ENCODE measurements around the gene DCHS1.
A peak's percentile ranks its signal among the peaks of the same experiment; 100 is the strongest.

The DCHS1 gene

DNA sequence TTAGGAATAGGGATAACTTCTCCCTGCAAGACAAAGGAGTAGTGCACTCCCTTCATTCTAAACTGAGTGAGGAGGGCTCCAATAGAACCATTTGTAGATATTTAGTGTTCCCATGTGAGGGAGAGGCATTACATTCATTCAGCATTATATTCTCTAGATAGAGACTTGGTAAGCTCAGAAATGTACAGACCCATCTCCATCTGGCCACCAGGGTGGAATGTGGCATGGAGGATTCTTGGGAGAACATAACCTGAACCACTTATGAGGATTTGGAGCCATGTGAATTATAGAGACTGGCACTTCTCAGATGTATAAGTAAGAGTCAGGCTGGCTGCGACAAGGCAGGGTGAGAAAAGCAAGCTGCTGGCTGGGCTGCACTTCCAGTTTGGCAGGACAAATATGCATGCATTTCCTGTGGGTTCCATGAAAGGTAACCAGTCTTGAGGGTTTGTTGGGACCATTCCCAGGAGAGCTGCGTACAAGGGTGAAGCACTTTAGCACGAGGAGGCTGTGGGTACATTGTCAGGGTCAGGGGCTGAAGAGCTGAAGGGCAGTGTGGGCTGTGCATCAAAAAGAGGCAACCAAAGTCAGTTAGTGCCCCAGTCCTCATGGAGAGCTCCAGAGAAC is 61.4 kb downstream of the DCHS1 start:
- no peak for DNase-seq (ENCODE audit: low spot score)

DNA sequence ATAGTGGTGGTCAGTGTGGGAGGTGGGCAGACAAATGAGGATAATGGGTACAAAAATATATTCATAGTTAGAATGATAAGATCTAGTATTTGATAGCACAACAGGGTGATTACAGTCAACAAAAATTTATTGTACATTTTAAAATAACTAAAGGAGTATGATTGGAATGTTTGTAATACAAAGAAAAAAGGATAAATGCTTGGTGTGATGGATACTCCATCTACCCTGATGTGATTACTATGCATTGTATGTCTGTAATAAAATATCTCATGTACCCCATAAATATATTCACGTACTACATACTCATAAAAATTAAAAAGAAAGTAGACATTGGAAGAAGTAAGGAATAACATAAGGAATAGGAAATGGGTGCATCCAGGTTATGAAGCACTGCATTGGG is 67.6 kb downstream of the DCHS1 start:
- no peak for DNase-seq (ENCODE audit: low spot score)

DNA sequence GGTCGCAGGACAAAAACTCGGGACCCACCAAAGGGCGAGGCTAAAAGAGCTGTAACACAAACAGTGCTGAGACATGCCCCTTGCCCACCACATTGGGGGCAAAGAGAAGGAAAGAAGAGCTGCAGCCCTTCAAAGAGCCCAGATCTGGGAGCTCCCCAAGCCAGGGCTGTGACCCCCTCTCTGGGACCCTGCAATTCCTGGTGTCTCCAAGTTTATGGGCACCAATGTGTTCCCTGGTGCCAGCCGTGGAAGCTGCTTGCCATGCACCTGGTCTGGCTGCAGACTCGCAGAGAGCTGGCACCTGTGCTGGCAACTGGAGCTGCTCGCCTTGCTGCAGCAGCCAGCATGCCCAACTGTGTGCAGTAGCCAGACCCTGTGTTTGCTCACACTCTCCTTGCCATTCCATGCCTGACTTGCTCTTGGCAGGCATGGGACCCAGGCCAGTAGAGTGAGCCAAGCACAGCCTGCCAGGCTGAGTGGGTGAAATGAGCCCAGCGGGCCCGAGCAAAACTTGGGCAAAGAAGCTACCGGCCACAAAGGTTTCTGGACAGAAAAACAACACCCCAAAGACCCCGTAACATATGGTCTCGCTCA is 68.2 kb downstream of the DCHS1 start:
- DNase-seq (ENCODE audit: low spot score): no peak

DNA sequence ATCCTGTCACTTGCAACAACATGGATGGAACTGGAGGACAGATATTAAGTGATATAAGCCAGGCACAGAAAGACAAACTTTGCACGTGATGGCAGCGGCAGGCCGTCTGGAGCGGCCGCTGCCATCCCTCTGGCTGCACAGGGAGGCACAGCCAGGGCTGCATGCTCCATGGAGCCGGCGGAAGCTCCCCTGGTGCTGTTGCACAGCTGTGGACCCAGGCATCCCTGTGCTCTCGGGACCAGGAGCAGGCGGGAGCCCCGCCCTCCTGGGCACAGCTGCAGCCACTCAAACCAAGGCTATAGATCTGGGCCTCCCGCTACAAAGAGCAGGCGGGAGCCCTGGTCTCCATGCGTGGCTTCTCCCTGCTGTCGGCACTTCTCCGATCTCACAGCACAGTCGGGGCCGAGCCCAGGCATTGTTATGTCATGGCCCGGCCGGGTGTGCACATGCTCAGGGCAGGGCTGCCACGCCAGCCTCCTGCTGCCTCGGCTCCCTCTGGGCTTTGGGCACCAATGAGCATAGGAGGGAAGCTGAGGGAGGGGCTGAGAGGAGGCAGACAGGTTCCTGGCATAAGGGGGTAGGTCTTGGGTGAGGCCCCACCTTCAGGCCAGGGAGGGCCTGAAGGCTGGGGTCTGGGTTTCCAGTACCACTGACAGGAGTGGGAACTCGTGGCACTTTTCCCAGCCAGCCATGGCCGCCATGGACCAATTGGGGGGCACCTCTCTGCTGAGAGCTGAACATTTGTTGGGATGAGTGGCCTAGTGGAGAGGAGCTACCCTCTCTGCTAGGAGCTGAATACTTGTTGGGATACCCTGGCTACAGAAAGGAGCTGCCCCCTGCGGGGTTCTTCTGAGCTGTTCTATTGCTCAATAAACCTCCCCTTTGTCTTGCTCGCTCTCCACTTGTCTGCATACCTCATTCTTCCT is 68.9 kb downstream of the DCHS1 start:
- peak; percentile 53 for DNase-seq (ENCODE audit: low spot score)

DNA sequence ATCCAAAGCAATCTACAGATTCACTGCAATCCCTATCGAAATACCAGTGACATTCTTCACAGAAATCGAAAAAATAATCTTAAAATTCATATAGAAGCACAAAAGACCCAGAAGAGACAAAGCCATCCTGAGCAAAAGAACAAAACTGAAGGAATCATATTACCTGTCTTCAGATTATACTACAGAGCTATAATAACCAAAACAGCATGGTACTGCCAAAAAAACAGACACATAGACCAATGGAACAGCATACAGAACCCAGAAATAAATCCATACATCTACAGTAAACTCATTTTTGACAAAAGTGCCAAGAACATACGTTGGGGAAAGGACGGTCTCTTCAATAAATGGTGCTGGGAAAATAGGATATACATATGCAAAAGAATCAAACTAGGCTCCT is 71.1 kb downstream of the DCHS1 start:
- no peak for DNase-seq (ENCODE audit: low spot score)

DNA sequence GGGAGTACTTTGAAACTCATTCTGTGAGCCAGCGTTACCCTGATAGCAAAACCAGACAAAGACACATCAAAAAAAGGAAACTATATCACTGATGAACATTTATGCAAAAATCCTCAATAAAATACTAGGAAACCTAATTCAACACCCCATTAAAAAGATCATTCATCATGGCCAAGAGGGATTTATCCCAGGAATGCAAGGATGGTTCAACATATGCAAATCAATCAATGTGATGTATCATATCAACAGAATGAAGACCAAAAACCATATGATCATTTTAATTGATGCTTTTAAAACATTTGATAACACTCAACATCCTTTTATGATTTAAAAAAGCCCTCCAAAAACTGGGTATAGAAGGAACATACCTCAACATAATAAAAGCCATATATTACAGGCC is 72.0 kb downstream of the DCHS1 start:
- no peak for DNase-seq (ENCODE audit: low spot score)

DNA sequence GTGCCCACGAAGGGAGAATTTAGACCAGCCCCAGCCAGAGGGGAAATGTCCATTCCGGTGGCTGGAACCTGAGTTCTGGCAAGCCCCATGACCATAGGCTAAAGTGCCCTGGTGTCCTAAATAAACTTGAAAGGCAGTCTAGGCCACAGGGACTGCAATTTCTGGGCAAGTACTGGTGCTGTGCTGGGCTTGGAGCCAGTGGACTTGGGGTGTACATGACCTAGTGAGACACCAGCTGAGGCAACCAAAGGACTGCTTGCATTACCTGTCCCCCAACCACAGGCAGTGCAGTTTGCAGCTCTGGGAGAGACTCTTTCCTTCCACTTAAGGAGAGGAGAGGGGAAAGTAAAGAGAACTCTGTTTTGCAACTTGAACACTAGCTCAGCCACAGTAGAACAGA is 75.9 kb downstream of the DCHS1 start:
- no peak for DNase-seq (ENCODE audit: low spot score)

DNA sequence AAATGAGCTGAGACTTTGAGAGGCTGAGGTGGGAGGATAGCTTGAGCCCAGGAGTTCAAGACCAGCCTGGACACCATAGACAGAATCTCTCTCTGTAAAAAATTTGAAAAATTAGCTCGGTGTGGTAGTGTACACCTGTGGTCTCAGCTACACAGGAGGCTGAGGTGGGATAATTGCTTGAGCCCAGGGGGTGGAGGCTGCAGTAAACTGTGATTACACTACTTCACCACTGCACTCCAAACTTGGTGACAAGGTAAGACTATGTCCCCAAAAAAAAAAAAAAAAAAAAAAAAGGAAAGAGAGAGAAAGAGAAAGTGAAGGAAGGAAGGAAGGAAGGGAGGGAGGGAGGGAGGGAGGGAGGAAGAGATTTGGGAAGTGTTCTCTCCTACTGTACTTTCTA is 77.5 kb downstream of the DCHS1 start:
- DNase-seq (ENCODE audit: low spot score): no peak

DNA sequence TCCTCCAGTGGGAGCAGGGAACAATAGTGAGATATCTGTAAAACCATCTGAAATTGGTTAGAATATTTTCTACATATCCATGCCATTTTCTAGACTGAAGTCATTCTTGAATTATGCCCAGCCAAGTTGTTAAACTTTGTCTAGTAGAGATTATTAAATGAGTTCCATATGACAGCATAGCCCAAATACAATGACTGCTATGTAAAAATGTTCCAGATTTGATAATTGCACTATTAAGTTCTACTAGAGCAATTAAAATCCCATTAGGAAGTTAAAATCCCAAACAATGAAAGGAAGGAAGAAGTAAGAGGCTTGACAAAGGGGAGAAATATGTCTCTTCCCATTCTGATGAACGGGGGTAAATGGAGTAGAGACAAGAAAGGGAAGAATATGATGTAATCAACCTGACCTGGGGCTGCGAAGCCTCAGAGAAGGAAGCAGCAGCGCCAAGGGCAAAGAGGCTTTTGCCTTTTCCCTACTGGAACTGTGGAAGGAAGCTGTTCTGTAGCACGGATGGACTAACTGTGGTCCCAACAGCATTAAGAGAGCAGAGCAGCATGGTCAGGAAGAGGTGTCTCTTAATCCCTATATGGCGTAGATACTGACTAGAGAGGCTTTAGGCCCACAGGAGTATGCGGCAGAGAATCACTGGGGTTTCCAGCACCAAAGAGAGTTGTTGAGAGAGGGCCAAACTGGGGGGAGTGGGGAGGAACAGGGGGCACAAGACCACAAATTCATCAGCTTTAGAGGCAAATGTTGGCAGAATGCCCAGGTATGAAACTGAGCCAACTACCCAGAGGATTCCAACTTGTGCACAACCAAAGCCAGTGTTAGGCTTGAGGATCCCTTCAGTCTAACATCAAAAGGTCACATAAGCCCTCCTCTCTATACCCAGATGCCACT is 78.9 kb downstream of the DCHS1 start:
- DNase-seq (ENCODE audit: low spot score): peak; percentile 99

DNA sequence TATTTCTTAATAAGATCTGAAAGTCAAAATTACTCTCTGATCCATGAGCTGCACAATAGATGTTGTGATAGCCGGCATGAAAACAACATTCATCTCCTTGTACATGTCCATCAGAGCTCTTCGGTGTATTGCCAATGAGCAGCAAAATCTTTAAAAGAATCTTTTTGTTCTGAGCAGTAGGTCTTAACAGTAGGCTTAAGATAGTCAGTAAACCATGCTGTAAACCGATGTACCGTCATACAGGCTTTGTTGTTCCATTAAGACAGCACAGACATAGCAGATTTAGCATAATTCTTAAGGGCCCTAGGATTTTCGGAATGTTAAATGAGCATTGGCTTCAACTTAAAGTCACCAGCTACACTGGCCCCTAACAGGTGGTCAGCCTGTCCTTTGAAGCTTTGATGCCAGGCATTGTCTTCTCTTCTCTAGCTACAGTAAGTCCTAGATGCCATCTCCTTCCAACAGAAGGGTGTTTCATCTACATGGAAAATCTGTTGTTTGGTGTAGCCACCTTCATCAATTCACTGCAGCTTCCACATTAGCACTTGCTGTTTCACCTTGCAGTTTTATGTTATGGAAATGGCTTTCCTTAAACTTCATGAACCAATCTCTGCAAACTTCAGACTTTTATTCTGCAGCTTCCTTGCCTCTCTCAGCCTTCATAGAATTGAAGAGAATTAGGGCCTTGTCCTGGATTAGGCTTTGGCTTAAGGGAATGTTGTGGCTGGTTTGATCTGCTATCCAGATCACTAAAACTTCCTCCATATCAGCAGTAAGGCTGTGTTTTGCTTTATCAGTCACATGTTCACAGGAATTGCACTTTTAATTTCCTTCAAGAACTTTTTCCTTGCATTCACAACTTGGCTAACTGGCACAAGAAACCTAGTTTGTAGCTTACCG is 80.5 kb downstream of the DCHS1 start:
- peak; percentile 65 for DNase-seq (ENCODE audit: low spot score)

DNA sequence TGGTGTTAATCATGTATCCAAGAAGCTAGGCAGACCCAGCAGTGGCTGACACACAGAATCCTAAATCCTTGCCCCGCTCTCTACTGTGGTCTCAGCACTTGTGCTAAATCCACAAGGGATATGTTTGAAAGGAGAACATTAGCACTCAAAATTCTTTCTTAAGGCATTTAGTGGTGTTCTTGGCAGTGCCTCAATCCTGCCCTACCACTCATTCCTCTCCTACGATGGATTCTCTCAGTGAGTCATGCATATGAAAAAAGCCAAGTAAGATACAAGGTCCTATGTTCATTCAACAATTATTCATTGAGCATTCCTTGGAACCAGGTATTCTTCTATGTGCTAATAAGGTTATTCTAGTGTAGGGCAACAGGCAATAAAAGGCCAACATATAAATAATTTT is 83.4 kb downstream of the DCHS1 start:
- no peak for DNase-seq (ENCODE audit: low spot score)

DNA sequence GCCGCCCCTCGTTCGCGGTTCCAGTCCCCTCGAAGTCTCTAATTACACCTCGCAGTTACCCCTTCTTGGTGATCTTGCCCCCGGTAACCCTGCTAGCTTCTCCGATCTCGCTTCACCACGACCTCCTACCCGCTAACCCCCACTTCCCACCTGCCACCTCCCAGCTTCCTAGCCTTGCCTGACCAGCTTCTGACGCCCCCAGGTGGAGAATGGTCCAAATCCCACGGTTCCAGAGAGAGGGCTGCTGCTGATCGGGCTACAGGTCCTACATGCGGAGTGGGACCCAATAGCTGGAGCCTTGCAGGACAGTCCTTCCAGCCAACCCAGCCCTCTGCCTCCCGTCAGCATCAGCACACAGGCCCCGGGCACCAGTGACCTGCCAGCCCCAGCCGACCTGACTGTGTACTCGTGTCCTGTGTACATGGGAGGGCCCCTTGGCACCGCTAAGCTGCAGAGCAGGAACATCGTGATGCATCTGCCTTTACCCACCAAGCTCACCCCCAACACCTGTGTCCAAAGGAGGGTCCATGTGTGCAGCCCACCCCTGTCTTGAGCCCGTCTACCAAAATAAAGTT is 84.1 kb downstream of the DCHS1 start:
- no peak for DNase-seq (ENCODE audit: low spot score)

All from pons (tissue), 1 donor.